Posterior vena cava (tissue), 2 donors: ENCODE results near the gene KIF4A. TPM values are rescaled to one million over a fixed set of nuclear protein-coding genes. Genes with fewer than 3 reads are reported as not detected.
"Not testable (repeated sequence)": the region's sequence is repeated elsewhere in the genome, so short reads cannot be mapped to it uniquely, and the experiment has no call there.

ENCODE experiments used
- DNase-seq: peaks from one replicate; pipeline ENCODE4 v3.0.0-alpha.2; 2020; ENCODE audit warnings: low spot score
- intact Hi-C, 2 donors: fragments of 100-400 bp; cut with DNase I; formaldehyde crosslinking; loops; one replicate each; pipeline versions ENCODE4 v1.14.1 to v1.14.2; 2022 to 2023
- total RNA-seq, 2 donors: library from RNA; stranded (reverse); fragmentation: NEBNext Ultra II Directional; extraction: Animal tissue kit (Norgen Biotek cat#: 25700); gene quantifications; one replicate each; pipeline ENCODE4 v1.2.1, GENCODE V29; 2021
- donor health status: DM: yes; HTN: yes; CAD: no.
- donor health status: DM: yes; HTN: yes; CAD: no.

KIF4A gene
- total RNA-seq, 2 donors from 2014 or later: 0.10 to 0.37 TPM

DNA sequence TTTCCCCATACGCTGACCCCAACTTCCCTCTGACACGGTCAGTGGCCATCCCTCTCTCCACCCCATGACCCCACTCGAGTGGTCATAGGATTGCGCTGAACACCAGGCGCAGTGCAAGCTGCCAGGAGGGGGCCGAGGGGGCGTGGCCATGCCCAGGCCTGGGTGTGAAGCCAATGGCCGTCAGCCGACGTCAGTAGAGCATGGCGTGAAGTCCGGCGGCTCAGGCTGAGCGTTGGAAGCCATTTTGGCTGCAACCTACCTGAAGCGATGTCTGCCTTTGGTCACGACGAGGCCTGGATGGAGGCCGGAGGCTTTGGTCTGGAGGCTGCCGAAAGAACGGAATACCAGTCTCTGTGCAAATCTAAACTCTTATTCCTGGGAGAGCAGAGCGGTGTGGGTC lies 8.0 kb upstream of the KIF4A start, which contains the start of gene RAB41:
Gene RAB41, plus strand, starts transcription at position 222 of the 400 bp plus-strand sequence. Its CDS starts 46 bp downstream, at position 268.
- DNase-seq: no peak

DNA sequence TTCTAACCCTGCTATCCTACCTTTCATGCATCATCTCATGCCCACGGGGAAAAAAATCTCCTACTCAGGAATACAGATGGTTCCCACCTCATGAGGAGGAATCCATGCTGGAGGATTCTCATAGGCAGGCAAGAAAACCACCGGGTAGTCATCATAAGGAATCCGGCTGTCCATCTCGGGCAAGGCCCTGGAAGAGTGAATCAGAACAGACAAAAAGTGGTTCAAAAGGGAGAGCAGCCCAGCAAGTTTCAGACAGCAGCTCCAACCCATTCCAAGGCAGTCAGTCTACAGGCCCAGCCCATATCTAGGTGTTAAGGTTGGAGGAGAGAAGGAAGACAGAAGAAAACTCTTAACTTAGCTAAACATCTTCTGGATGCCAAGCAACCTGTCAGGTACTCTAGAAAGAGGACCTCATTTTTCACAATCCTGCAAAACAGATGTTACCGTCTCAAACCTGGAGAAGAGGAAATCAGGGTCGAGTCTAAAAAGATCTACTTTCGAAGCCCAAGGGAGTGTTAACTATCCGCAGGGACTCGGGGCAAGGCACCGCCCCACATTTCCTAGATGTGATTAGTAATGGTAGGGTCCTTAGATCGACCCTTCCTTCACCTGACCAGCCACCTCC lies 624 bp upstream of the KIF4A start:
- no peak for DNase-seq
- intact Hi-C loops: loop anchor here in 1 of 2 donors (10.0 kb wide), 1 partner anchor 1784 kb away; no protein-coding TSS in a partner anchor

More for the DNA sequence above, 8.0 kb upstream of the KIF4A start, which contains the start of gene RAB41:
- intact Hi-C loops: loop anchor here in 1 of 2 donors (10.0 kb wide), 1 partner anchor 1777 kb away; no protein-coding TSS in a partner anchor

DNA sequence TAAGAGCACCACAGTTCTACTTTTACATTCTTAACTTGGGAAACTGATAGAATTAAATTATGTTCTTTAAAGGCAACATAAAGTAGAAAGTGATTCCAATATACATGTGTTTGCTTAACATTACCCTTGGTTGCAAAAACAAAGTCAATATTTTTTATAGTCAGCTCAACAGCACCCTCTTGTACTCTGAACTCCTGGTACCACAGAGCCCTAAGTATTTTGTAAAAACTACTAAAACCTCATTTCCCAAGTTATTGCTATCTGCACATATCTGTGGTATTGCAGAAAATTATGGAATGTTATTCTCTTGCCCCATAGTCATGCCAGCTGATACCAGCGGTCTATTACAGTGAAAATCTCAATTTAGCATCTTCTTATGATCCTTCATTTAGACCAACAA lies 2.9 kb downstream of the KIF4A start:
- no peak for DNase-seq
- intact Hi-C loops: no loop called here

DNA sequence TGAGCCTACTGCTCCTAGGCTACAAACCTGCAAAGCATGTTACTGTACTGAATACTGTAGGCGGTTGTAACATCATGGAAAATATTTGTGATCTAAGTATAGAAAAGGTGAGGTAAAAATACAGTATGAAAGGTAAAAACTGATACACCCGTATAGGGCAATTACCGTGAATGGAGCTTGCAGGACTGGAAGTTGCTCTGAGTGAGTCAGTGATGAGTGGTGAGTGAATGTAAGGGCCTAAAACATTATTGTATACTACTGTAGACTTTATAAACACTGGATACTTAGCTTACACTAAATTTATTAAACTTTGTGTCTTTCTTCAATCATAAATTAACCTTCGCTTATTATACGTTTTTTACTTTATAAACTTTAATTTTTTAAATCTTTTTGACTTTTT lies 3.7 kb downstream of the KIF4A start:
- intact Hi-C loops: no loop called here
- no peak for DNase-seq

DNA sequence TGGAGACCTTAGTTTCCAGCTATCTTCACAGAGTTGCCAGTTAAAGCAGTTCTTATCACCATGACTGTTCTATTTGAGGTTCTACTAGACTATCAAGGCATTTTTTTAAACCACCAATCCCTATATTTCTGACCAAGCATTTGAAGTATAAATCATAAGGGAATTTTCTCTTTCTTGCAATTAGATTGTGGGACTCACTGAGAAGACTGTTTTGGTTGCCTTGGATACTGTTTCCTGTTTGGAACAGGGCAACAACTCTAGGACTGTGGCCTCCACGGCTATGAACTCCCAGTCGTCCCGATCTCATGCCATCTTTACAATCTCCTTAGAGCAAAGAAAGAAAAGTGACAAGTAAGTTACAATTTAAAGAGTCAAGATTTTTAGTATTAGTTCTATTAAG lies 11.8 kb downstream of the KIF4A start:
- intact Hi-C loops: no loop called here

DNA sequence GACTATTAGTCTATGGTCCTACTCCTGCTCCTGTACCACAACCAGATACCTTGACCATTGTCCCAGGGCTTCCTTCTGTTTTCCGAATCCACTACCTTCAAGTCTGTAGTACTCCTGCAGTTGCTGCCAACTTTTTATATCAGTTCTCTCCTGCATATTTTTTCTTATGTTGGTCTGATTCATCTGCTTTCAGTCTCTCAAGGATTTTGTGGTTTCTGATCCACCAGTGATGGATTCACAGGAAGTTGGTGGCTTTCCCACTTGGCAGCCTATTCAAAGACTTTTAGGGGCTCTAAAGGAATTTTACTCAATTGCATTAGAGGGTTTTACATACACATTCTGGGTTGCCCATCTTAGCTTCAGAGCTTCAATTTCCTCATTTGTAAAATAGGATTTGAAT lies 23.6 kb downstream of the KIF4A start:
- DNase-seq: no peak
- intact Hi-C loops: no loop called here

More for the DNA sequence above, 11.8 kb downstream of the KIF4A start:
- no peak for DNase-seq

DNA sequence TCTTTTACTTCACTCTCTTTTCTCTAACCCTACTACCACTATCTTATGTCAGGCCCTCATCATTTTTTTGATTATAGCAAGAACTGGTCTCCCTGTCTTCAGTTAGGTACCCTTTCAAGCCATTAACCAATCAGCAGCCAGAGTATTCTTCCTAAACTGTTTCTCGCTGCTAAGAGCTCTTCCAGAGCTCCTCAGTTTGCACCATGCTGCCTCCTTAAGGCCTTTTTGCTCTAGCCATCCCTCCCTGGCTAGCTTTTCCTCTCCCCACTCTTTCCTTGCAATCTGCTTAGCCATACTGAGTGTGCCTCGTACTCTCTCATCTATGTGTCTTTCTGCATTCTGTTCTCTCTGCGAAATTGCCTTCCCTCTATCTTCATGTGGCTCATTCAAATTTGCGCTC lies 32.9 kb downstream of the KIF4A start:
- no peak for DNase-seq
- intact Hi-C loops: no loop called here

DNA sequence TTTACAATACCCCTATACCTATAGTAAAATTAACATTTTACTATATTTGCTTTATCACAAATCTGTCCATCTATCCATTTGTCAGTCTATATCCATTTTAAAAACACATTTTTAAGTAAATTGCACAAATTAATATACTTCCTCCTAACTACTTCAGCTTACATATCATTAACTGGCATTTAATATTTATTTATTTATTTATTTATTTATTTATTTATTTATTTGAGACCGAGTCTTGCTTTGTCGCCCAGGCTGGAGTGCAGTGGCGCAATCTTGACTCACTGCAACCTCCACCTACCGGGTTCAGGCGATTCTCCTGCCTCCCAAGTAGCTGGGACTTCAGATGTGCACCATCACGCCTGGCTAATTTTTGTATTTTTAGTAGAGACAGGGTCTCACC lies 33.7 kb downstream of the KIF4A start:
- DNase-seq, intact Hi-C loops: not testable (repeated sequence)

DNA sequence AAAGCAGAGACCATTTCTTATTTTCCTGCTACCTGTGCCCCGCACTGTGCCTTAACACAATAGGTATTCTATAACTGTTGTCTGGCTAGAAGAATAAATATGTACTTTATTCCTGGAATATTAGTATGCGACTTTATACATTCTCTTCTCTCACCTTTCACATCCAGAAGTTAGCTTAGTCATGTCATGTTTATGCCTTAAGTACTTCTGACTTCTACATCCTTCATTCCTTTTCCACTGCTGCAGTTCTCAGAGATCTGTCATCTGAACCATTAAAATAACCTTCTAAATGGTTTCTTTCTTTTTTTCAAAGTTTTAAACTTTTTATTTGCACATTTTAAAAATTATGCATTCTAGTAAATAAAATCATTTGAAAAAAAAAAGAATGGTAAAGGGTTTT lies 34.4 kb downstream of the KIF4A start:
- intact Hi-C loops: no loop called here
- no peak for DNase-seq

DNA sequence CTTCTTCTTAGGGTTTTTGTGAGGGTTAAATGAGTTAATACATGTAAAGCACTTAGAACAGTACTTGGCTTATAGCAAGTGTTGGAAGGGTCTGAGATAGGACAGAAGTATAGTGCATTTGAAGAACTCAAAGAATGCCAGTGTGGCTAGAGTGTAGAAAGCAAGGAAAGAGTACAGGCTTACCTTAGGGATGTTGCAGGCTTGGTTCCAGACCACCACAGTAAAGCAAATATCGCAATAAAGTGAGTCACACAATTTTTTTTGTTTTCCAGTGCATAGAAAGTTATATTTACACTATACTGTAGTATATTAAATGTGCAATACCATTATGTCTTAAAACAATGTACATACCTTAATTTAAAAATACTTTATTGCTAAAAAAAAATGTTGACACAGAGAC lies 41.3 kb downstream of the KIF4A start:
- intact Hi-C loops: no loop called here
- DNase-seq: no peak

DNA sequence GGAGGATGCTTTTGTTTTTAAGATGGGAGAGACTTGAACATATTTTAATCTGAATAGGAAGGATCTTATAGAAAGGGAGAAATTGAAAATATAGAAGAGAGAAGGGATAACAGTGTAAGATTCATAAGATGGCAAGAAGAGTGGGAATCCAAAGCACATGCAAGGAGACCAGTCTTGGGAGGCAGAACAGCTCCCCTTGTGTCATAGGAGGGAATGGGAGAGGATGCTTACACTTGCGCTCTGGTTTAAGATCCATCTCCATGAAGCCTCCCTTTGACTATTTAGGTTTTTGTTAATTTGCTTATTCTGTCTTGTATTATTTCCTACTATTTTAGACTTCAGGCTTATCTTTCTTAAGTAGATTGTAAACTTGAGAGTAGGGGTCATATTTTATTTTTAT lies 42.7 kb downstream of the KIF4A start:
- DNase-seq: no peak
- intact Hi-C loops: no loop called here

DNA sequence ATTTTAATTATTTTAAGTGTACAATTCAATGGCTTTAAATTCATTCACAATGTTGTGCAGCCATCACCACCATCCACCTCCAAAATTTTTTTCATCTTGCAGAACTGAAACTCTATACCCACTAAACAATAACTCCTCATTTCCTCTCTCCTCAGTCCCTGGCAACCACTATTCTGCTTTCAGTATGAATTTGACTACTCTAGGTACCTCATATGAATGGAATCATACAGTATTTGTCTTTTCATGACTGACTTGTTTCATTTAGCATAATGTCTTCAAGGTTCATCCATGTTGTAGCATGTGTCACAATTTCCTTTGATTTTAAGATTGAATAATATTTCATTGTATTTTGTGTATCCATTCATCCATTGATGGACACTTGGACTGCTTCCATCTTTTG lies 46.9 kb downstream of the KIF4A start:
- intact Hi-C loops: no loop called here
- no peak for DNase-seq

DNA sequence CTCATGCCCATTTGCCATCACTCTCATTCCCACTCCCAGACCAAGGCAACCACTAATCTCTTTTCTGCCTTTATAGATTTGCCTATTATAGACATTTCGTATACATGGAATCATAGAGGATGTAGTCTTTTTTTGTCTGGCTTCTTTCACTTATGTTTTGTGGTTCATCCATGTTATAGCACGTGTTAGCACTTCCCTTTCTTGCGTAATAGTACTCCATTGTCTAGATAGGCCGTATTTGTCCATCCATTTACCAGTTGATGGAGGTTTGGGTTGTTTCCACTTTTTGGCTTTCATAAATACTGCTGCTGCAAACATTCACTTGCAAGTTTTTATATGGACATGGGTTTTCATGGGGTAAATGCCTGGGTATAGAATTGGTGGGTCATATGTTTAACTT lies 48.4 kb downstream of the KIF4A start:
- DNase-seq: no peak
- intact Hi-C loops: no loop called here

DNA sequence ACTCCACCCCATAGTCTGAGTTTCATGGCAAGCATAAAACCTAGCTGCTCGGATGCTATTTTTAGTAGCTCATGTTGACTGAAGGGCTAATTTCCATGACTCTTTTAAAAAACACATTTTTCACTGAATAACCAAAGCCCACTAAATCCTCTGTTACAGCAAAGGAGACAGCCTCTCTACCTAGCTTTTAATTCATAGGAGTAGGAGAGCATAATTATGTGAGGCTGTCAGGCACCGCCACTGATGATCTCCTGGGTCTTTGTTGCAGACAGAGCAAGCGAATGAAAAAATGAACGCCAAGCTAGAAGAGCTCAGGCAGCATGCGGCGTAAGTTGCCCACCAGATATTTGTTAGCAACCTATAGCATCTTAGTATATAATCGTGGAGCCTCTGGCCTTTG lies 53.5 kb downstream of the KIF4A start:
- no peak for DNase-seq
- intact Hi-C loops: no loop called here

DNA sequence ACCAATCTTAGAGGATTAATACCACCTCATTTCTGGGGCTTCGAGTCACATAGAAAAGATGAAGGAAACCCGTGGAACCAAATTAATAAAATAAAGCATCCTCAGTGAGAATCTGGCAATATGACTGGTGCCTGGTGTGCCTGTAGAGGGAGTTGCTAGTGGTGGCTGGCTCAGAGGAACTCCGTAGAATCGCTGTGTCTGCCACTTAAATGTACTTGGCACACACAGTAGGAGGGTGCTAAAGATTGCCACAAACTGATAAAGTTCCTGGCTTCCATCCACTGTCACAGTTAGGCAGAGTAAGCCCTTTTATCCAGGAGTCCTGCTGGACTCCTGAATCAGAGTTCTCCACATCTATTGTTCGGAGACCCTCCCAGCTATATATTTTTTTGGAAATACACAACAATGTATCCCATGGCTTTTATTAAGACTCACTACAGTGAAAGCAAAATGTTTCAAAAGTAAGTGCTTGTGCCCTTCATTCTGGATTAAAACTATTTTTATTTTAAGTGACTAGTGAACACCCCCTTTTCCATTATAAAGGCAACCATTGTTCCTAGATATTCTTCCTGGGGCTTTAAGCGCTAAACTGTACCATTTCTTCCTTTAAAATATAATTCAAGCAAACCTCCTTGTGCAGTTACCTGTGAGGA lies 56.6 kb downstream of the KIF4A start:
- DNase-seq: no peak
- intact Hi-C loops: no loop called here

DNA sequence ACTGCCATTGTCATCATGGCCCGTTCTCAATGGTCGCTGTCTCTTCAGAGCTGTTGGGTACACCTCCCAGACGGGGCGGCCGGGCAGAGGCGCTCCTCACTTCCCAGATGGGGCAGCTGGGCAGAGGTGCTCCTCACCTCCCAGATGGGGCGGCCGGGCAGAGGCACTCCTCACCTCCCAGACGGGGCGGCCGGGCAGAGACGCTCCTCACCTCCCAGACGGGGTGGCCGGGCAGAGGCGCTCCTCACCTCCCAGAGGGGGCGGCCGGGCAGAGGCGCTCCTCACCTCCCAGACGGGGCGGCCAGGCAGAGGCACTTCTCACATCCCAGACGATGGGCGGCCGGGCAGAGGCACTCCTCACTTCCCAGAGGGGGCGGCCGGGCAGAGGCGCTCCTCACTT lies 58.9 kb downstream of the KIF4A start:
- DNase-seq, intact Hi-C loops: not testable (repeated sequence)

DNA sequence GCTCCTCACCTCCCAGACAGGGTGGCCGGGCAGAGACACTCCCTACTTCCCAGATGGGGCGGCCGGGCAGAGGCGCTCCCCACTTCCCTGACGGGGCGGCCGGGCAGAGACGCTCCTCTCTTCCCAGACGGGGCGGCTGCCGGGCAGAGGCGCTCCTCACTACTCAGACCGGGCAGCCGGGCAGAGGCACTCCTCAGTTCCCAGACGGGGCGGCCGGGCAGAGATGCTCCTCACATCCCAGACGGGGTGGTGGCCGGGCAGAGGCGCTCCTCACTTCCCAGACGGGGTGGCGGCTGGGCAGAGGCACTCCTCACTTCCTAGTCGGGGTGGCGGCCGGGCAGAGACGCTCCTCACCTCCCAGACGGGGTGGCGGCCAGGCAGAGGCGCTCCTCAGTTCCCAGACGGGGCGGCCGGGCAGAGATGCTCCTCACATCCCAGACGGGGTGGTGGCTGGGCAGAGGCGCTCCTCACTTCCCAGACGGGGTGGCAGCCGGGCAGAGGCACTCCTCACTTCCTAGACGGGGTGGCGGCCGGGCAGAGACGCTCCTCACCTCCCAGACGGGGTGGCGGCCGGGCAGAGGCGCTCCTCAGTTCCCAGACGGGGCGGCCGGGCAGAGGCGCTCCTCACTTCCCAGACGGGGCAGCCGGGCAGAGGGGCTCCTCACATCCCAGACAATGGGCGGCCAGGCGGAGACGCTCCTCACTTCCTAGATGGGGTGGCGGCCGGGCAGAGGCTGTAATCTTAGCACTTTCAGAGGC lies 59.6 kb downstream of the KIF4A start:
- DNase-seq, intact Hi-C loops: not testable (repeated sequence)

DNA sequence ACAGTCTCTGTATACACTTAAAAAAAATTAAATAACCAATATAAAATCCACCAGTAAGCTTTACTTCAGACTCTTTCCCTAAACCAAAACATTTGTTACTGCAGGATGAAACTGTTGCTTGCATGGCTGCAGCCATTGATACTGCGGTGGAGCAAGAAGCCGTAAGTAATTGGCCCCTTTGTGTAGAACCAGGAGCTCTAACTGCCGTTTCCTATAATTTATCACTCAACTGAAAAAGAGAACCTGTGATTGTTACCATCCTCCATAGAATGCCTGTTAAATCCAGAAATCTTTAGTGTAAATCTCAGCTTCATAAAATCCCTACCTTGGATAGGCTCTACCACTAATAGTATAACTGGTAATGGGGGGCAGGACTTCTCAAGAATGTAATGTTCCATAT lies 62.6 kb downstream of the KIF4A start:
- DNase-seq: no peak
- intact Hi-C loops: no loop called here

DNA sequence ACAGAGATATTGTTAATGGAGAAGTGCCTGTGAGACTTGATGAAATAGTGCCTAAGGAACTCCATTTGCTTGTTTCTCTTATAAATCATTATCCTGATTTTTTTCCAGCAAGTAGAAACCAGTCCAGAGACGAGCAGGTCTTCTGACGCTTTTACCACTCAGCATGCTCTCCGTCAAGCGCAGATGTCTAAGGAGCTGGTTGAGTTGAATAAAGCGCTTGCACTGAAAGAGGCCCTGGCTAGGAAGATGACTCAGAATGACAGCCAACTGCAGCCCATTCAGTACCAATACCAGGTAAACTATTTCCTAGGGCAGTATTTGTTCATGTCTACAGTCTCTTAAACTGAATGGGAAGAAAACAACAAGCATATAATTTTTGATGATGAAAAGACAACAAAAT lies 63.6 kb downstream of the KIF4A start:
- intact Hi-C loops: no loop called here
- no peak for DNase-seq

DNA sequence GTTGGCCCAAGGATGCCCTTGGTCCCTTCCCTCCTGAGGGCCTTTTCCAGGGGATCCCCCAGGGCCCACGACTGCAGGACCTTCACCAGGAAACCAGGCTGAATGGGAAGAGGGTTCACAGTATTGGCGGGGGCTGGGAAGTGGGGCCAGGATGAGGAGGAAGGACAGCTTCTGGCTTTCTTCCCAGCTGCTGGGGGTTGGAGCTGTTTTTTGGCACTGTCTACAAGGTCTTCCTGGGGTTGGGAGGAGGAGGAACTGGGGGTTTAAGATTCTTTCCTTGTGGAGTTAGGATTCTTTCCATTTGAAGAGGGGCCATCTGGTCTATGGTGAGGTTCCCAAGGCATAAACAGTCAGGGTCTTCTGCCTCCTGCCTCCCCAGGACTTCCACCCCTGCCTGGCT lies 64.8 kb downstream of the KIF4A start:
- DNase-seq: no peak
- intact Hi-C loops: no loop called here
